ENCODE results near the gene CXXC1.
"Not testable (repeated sequence)": the region's sequence is repeated elsewhere in the genome, so short reads cannot be mapped to it uniquely, and the experiment has no call there.

The CXXC1 gene

DNA sequence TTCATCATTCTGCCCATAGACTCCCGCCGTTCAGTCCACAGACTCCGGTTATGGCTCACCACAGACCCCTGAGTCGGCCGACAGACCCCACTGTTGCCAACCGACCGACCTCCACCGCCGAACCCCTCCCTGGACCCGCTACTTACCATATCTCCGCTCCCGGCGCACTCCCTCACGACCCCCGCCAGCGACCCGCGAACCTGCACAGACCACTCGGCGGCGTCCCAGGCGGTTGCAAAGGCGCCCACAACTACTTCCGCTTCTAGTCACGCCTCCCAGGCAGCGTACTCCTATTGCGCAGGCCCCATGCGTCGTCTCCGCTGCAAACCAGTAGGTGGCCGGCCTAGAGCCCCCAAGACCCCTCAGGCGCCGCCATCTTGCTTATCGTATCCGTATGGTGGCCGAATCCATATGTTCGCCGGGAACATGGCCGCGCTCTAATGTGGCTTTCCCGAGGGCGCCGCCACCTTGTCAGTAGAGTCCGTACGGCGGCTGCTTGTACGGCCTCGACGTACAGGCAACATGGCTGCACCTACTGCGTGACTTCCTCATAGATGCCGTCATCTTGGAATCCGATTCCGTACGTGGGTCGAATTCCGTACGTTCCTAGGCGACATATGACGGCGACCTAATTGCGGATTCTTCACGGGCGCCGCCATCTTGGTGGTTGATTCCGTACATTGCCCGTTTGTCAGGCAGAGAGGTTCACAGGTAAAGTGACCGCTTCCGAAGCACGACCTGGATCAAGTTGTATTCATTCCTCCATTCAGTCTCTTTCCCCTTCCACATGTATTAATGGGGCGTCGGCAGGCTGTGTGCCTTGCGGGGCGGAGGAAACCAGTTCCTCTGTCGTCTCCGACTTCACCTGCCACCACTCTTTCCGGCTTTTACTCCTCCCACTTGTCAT, at the start of gene CXXC1:
CXXC1 (minus strand) TSS at position 252 of the 907 bp plus-strand sequence; CDS start at position 149, 103 bp downstream.
- peak; percentile 100 for DNase-seq (ENCODE audit: low read depth, low spot score)

DNA sequence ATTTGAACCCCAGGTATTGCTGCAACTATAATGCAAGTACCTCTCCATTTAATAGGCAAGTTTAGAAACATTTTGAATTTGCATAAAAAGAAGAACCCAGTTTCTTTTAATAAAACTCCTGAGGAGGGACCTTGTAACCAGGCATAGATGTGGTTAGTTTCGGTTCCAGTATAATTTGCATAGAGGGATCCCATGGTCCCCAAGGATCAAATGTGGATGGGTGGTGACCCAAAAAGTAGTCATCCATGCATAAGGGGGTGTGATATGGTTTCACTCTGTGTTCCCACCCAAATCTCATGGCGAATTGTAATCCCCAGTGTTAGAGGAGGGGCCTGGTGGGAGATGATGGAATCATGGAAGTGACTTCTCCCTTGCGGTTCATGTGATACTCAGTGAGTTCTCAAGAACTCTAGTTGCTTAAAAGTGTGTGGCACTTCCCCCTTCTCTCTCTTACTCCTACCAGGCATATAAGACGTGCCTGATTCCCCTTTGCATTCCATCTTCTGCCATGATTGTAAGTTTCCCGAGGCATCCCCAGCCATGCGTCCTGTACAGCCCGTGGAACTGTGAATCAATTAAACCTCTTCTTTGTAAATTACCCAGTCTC, 47.2 kb upstream of the CXXC1 start:
- DNase-seq (ENCODE audit: low read depth, low spot score): no peak

DNA sequence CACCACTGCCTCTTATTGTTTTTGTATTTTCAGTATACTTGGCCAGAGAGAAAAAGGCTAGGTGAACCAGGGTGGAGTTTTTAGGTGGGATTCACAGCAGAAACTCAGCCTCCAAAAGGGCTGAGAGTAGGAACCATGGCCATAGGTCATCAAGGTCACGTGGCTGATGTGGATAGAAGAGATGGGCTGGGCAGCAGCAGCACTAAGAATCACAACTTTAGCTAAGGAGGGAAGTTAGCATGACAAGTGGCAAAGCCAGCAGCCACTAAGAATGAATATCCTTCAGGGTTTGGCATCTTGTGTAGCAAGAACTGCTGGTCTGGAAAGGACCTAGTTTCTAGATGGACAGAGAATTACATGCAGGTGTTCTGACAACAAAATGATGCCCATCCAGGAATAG, 44.2 kb upstream of the CXXC1 start:
- no peak for DNase-seq (ENCODE audit: low read depth, low spot score)

- no peak for DNase-seq (ENCODE audit: low read depth, low spot score)
These were observed 42.7 kb upstream of the CXXC1 start for GRCh38 chr18:50330176-50330575.

- no peak for DNase-seq (ENCODE audit: low read depth, low spot score)
These were observed 40.5 kb upstream of the CXXC1 start for GRCh38 chr18:50327983-50328382.

DNA sequence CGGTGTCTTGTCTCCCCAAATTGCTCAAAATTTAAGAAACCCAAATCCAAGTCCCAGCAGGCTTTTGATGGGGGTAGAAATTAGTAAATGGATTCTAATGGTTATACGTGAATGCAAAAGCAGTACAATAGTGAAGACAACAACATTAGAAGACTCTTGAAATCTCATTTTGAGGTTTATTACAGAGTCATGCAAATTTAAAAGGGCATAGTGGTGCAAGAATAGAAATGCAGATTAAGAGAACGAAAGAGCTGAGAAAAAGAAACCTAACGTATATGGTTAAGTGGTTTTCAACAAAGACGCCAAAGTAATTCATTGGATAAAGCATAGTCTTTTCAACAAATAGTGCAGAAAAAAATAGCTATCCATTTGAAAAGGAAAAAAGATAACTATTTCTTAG, 33.2 kb upstream of the CXXC1 start:
- DNase-seq (ENCODE audit: low read depth, low spot score): no peak

GRCh38 chr18:50315100-50315871, 27.8 kb upstream of the CXXC1 start:
- DNase-seq (ENCODE audit: low read depth, low spot score): no peak

DNA sequence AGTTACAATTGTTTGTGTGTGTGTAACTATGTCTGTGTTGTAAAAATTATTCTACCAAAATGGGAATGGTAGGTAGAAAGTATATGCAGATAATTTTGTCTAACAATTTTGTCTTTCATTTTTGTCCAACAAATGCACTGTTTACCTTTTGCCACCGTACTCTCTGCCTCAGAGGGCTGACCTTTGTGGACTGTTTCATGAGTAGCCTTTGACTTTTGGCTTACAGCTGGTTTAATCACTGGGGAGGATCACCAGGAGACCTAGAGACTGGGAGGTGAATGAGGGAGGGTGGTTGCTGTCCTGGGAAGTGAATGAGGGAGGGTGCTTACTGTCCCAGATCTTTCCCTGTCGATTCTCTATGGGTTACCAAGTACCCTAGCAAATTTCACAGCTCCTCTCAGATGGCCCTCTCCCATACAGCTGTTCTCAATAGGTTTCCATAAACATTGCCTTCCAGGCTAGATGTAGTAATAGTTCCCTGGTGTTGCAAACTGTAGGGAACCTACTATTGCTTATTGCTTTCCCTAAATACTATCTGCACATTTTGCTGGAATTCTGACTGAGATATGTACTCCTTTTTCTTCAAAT, 26.5 kb upstream of the CXXC1 start:
- DNase-seq (ENCODE audit: low read depth, low spot score): no peak

- no peak for DNase-seq (ENCODE audit: low read depth, low spot score)
These were observed 25.6 kb upstream of the CXXC1 start for GRCh38 chr18:50313031-50313607.

DNA sequence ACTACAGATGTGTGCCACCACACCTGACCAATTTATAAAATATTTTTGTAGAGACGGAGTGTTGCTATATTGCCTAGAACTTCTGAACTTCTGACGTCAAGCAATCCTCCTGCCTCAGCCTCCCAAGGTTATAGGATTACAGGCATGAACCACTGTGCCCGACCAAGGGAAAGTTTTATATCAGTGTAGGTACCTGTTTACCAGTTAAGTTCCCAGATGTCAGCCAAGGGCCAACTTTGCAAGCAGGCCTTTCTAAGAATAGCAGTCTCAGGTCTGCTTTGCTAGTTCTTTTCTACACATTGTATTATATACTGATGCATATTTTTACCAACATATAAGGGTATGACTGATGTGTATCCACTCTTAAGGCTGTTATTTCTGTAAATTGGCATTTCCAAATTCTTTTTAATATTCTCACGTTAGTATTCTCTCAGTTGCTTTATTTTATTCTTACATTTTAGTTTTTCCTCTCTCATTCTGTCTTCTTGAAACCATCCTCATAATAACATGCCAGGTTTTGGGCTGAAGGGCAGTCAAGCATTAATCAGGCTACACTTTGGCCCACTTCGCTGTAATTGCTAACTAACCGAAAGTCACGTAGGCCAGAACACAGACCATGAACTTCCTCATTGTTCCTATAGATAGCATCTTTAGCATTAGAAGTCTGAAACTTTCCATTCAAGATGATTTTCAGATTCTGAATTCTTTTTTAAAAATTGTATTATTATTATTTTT, 25.0 kb upstream of the CXXC1 start:
- DNase-seq (ENCODE audit: low read depth, low spot score): no peak

GRCh38 chr18:50311650-50312049, 24.2 kb upstream of the CXXC1 start:
- DNase-seq (ENCODE audit: low read depth, low spot score): no peak

DNA sequence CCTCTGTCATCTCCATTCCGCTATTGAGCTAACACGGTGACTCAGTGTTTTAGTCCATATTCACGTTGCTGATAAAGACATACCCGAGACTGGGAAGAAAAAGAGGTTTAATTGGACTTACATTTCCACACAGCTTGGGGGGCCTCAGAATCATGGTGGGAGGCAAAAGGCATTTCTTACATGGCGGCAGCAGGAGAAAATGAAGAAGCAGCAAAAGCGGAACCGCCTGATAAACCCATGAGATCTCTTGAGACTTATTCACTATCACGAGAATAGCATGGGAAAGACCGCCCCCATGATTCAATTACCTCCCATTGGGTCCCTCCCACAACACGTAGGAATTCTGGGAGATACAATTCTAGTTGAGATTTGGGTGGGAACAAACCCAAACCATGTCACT, 22.6 kb upstream of the CXXC1 start:
- DNase-seq (ENCODE audit: low read depth, low spot score): no peak

GRCh38 chr18:50308851-50309250, 21.4 kb upstream of the CXXC1 start:
- not testable (repeated sequence) for DNase-seq (ENCODE audit: low read depth, low spot score)

- peak; percentile 91 for DNase-seq (ENCODE audit: low read depth, low spot score)
These were observed 20.4 kb upstream of the CXXC1 start for GRCh38 chr18:50307738-50308470.

DNA sequence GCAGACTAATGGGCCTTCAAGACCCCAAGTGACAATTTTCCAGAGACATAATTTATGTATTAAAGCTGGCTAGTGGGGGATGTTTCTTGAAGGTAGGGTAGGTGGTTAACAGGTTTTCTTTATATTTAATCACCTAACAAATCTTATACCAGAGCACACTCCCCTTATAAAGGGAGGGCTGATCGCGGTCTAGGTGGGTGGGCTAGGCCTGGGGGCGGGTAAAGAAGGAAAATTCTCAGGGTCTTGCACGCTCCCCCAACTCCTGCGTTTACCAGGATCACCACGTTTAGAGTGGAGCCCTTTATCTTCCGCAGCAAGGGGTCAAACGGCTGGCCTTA, 19.9 kb upstream of the CXXC1 start:
- DNase-seq (ENCODE audit: low read depth, low spot score): no peak

GRCh38 chr18:50306944-50307343, 19.5 kb upstream of the CXXC1 start:
- DNase-seq (ENCODE audit: low read depth, low spot score): peak; percentile 29

DNA sequence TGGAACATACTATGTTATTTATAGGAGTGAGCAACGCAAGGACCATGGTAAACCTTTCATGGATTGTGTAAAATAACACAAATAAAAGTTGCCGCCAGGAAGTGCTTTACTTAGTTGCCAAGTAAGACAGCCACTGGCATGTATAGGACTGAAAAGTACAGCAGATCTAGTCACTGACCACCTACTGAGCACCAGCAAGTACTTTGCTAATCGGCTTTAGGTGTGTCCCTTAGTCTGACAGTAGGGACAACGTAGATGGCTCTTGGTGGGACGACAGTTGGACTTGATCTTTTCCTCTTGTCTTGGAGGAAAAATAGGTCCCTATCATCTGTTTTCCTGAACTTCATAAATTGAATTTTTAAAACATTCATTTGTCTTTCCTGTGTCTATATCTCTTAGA, 13.6 kb upstream of the CXXC1 start:
- DNase-seq (ENCODE audit: low read depth, low spot score): no peak

GRCh38 chr18:50299626-50300388, 12.3 kb upstream of the CXXC1 start:
- peak; percentile 56 for DNase-seq (ENCODE audit: low read depth, low spot score)

GRCh38 chr18:50298443-50299284, 11.2 kb upstream of the CXXC1 start:
- DNase-seq (ENCODE audit: low read depth, low spot score): no peak

Measured in ELF-1 (cell line).